Measurements from ENCODE around the gene PCID2. TPM values are rescaled to one million over a fixed set of nuclear protein-coding genes. Genes with fewer than 3 reads are reported as not detected.

PCID2 gene
- total and polyA plus RNA-seq, 2 of the 13 experiments (the other 11 are each of a cell fraction or from before 2014, with no cell fraction given): 65.0 to 111 TPM

DNA sequence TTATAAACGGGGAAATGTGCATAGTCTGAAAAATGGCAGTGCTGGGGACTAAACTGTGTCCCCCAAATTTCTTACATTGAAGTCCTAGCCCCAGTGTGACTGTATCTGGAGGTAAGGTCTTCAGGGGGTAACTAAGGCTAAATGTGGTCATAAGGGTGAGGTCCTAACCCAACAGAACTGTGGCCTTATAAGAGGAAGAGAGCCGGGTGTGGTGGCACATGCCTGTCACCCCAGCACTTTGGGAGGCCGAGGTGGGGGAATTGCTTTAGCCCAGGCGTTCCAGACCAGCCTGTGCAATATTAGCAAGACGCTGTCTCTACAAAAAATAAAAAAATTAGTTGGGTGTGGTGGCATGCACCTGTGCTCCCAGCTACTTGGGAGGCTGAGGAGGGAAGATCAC, 32.2 kb downstream of the PCID2 start:
- 76% methylated on average over 5 of the region's 5 CpGs for WGBS (ENCODE audit: low lambda C conversion rate)
- in situ Hi-C loops (cut with HindIII; ENCODE audit: extremely low pct_ligation_motif_present, low pct_unique_long_range_greater_than_20kb): no loop called here
- no peak overlapping the region for H3K4me2 ChIP-seq (ENCODE audit: low read depth, low read length)
- ChIA-PET CTCF (ENCODE audit: low intra/inter-chr PET ratio, low total read pairs) (no interaction called here), POLR2A (no interaction called here)
- no peak overlapping the region for H3K4me3 ChIP-seq (replicated peaks in 1 of 3; ENCODE audit: insufficient read depth in 1 of 3, low read depth in 2 of 3, low read length in 3 of 3)
- DNase-seq (ENCODE audit: low spot score) (no peak), ATAC-seq (no peak), FAIRE-seq (no peak)
- H3K27me3 ChIP-seq (ENCODE audit: control insufficient read depth in 1 of 2, insufficient read depth in 2 of 2, low read length in 2 of 2): no peaks in the 10 kb centered on the region
- H3K9ac ChIP-seq (ENCODE audit: insufficient read depth, low read depth, low read length): no peak overlapping the region
- H3K36me3 ChIP-seq (replicated peaks in 1 of 2; ENCODE audit: control insufficient read depth in 1 of 2, insufficient read depth in 2 of 2, low read length in 2 of 2): peaks cover 21 to 76% of the 10 kb centered on the region in 2 experiments
- H3K9me3 ChIP-seq (ENCODE audit: low read length): no peaks in the 10 kb centered on the region
- H3K4me1 ChIP-seq (ENCODE audit: insufficient read depth, low read length): peaks cover 13% of the 10 kb centered on the region
- TF ChIP-seq TGIF2 (CRISPR knock-in tag; IDR thresholded peaks at IDR 0.05): no peak
- TF ChIP-seq SIX4 (CRISPR knock-in tag; IDR thresholded peaks at IDR 0.05): no peak
- no peak for TF ChIP-seq SOX13 (IDR thresholded peaks at IDR 0.05)
- TF ChIP-seq SOX13 (CRISPR knock-in tag; conservative IDR thresholded peaks at IDR 0.05 in 1 of 2, IDR thresholded peaks at IDR 0.05 in 1 of 2): no peak
- TF ChIP-seq ZNF569 (CRISPR knock-in tag; IDR thresholded peaks at IDR 0.05; ENCODE audit: borderline replicate concordance): no peak
- no peak for TF ChIP-seq ZNF777 (CRISPR knock-in tag; IDR thresholded peaks at IDR 0.05)
- H3K79me2 ChIP-seq (ENCODE audit: insufficient read depth, low read length): no peaks in the 10 kb centered on the region
- no peak overlapping the region for H3K27ac ChIP-seq (ENCODE audit: extremely low read length, insufficient read depth, low read length)
- intact Hi-C loops (cut with micrococcal nuclease; ENCODE audit: unreplicated experiment): no loop called here
- H2AFZ ChIP-seq (ENCODE audit: low read length): no peak overlapping the region
- no peaks in the 10 kb centered on the region for H4K20me1 ChIP-seq (ENCODE audit: insufficient read depth, low read length)
- BruUV-seq (replicated peaks): no TSS peak

DNA sequence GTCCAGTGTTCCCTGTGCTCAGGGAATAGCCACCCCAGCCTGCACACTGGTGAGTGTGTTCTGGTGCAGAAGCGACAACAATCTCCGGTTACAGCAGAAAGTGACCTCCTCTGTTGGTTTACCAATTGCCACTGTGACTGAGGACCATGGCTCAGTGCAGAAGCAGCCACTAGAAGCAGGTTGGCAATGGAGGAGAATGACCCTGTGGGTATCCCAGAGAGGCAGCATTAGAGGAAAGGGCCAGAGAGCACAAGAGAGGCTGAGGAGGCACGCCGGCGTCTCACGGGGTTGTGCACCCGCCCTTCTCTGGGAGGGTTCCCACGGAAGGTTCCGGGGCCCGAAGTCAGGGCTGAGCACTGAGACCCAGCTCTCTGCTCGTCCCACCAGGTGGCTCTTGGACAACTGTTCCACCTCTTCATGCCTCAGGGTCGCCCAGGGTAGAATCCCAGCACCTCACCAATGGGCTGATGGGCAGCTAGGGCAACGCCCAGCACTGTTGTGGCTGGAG, 36.0 kb downstream of the PCID2 start:
- FAIRE-seq (no peak), ATAC-seq (no peak), DNase-seq (ENCODE audit: low spot score) (no peak)
- H3K27me3 ChIP-seq (ENCODE audit: control insufficient read depth in 1 of 2, insufficient read depth in 2 of 2, low read length in 2 of 2): no peaks in the 10 kb centered on the region
- CTCF ChIA-PET (ENCODE audit: low intra/inter-chr PET ratio, low total read pairs): no interaction called here
- H3K4me2 ChIP-seq (ENCODE audit: low read depth, low read length): no peak overlapping the region
- H3K4me1 ChIP-seq (ENCODE audit: insufficient read depth, low read length): peaks cover 39% of the 10 kb centered on the region
- in situ Hi-C loops (cut with HindIII; ENCODE audit: extremely low pct_ligation_motif_present, low pct_unique_long_range_greater_than_20kb): no loop called here
- intact Hi-C loops (cut with micrococcal nuclease; ENCODE audit: unreplicated experiment): no loop called here
- H3K79me2 ChIP-seq (ENCODE audit: insufficient read depth, low read length): no peaks in the 10 kb centered on the region
- BruUV-seq (replicated peaks): no TSS peak
- H3K9ac ChIP-seq (ENCODE audit: insufficient read depth, low read depth, low read length): no peak overlapping the region
- H3K4me3 ChIP-seq (replicated peaks in 1 of 3; ENCODE audit: insufficient read depth in 1 of 3, low read depth in 2 of 3, low read length in 3 of 3): no peak overlapping the region
- H3K27ac ChIP-seq (ENCODE audit: extremely low read length, insufficient read depth, low read length): no peak overlapping the region
- H3K36me3 ChIP-seq (replicated peaks in 1 of 2; ENCODE audit: control insufficient read depth in 1 of 2, insufficient read depth in 2 of 2, low read length in 2 of 2): peaks cover 3 to 39% of the 10 kb centered on the region in 2 experiments
- 100% methylated on average over 2 of the region's 13 CpGs for WGBS (ENCODE audit: low lambda C conversion rate)
- no peaks in the 10 kb centered on the region for H4K20me1 ChIP-seq (ENCODE audit: insufficient read depth, low read length)
- TF ChIP-seq, protein P1, sequence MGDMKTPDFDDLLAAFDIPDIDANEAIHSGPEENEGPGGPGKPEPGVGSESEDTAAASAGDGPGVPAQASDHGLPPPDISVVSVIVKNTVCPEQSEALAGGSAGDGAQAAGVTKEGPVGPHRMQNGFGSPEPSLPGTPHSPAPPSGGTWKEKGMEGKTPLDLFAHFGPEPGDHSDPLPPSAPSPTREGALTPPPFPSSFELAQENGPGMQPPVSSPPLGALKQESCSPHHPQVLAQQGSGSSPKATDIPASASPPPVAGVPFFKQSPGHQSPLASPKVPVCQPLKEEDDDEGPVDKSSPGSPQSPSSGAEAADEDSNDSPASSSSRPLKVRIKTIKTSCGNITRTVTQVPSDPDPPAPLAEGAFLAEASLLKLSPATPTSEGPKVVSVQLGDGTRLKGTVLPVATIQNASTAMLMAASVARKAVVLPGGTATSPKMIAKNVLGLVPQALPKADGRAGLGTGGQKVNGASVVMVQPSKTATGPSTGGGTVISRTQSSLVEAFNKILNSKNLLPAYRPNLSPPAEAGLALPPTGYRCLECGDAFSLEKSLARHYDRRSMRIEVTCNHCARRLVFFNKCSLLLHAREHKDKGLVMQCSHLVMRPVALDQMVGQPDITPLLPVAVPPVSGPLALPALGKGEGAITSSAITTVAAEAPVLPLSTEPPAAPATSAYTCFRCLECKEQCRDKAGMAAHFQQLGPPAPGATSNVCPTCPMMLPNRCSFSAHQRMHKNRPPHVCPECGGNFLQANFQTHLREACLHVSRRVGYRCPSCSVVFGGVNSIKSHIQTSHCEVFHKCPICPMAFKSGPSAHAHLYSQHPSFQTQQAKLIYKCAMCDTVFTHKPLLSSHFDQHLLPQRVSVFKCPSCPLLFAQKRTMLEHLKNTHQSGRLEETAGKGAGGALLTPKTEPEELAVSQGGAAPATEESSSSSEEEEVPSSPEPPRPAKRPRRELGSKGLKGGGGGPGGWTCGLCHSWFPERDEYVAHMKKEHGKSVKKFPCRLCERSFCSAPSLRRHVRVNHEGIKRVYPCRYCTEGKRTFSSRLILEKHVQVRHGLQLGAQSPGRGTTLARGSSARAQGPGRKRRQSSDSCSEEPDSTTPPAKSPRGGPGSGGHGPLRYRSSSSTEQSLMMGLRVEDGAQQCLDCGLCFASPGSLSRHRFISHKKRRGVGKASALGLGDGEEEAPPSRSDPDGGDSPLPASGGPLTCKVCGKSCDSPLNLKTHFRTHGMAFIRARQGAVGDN (CRISPR knock-in tag; IDR thresholded peaks at IDR 0.05): peak; percentile 29; the same call in 1 of the 2 replicates
- TF ChIP-seq AGO2 (optimal IDR thresholded peaks at IDR 0.05; ENCODE audit: low read depth, low read length): peak; percentile 35
- no peak for TF ChIP-seq ZNF530 (CRISPR knock-in tag; IDR thresholded peaks at IDR 0.05; ENCODE audit: low read depth)
- POLR2A ChIA-PET: interaction anchor here (1.1 kb wide), 1 partner anchor 11 kb away, joined by 3 read pairs; no protein-coding TSS in a partner anchor
- no peak overlapping the region for H2AFZ ChIP-seq (ENCODE audit: low read length)
- no peaks in the 10 kb centered on the region for H3K9me3 ChIP-seq (ENCODE audit: low read length)

All from HepG2 (cell line).